ENCODE data around the gene SGK1.
"Not testable (repeated sequence)": the region's sequence is repeated elsewhere in the genome, so short reads cannot be mapped to it uniquely, and the experiment has no call there.

SGK1 gene

DNA sequence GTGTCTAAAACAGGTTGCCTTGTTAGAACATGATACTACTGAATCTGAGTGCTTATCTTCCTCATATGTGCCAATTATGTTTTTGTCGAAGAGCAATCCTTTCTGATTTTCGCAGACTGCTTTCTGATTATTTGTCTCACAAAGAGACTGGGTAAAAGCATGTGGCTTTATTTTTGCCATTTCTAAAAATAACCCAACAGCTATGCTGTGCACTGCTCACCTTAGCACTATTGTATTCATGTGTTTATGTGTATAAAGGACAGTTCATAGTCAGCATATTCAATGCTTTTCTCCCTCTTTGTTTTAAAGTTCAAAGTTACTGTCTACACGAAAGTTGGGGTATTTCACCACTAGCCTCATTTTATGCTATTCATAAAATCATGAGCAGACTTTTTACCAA, 127.0 kb downstream of the SGK1 start:
- DNase-seq (ENCODE audit: low spot score): no peak

DNA sequence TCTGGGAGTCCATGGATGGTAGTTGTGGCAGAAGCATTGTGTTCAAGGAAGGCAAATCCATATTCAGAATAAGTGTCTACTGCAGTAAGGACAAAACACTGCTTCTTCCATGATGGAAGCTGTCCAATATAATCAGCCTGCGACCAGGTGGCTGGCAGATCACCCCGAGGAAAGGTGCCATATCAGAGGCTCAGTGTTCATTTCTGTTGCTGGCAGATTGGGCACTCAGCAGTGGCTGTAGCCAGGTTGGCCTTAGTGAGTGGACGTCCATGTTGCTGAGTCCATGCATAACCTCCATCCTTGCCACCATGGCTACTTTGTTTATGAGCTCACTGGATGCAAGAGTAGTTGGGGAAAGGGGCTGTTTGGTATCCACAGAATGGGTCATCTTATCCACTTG, 130.2 kb downstream of the SGK1 start:
- DNase-seq (ENCODE audit: low spot score): no peak

DNA sequence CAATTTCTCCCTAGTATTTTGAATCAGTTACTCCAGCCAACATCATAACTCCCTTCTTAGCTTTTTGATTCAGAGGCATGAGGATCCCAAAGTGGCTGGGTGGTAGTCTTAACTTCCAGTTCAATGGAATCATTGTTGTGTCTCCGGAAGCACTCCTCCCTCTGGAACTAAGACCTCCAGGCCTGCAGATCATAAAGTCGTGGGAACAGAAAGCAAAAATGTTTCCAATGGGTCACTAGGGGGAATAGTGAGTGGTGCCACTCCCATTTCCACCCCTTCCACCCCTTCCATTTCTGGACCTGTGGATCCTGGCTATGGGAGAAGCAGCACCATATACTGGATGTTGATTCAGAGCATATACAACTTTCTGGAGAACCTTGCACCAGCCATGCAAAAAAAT, 130.8 kb downstream of the SGK1 start:
- no peak for DNase-seq (ENCODE audit: low spot score)

DNA sequence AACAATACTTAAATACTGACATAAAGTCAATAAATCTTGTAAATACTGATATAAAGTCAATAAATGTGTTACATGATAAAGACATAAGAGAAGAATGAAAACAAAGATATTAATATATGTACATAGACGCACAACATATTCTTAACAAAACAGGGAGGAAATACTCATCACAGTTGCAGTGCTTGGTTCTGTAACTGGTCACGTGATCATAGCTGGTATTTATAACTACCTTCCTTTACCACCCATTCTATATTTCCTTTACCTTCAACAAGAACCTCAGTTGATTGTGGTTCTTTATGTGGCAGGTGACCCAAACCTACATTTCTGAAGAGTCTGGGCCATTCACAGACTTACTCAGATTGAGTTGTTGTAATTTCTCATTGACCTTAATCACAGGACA, 131.6 kb downstream of the SGK1 start:
- no peak for DNase-seq (ENCODE audit: low spot score)

DNA sequence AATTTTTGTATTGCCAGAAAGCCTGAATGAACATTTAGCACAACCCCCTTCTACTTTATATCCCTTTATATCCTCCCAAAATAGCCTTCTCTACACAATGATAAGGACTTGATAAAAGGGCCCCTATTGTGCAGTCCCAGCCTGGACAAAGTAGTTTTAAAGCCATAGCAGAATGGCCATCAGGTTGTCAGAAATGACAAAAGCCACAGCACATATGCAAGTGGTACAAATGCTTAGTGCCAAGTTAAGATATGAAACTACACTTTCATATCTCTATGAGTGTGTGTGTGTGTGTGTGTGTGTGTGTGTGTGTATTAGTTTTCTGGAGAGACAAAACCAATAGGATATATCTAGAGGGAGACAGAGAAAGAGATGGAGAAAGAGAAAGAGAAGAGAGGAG, 132.6 kb downstream of the SGK1 start:
- no peak for DNase-seq (ENCODE audit: low spot score)

DNA sequence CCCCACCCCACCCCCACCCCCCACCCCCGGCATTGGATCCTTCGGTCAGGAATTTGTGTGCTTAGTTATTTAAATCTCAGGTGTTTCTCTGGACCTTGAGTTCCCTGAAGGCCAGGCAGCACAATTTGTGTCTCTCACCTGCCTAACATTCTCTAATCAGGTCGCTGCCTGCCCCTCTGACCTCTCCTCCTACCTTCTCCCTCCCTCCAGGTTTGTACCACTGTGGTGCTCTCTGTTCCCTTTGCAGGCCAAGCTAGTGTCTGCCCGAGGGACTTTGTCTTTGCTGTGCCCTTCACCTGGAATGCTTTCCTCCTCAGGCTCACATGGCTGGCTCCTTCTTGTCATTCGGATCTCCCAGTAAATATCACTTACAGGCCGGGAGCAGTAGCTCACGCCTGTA, 134.1 kb downstream of the SGK1 start:
- no peak for DNase-seq (ENCODE audit: low spot score)

DNA sequence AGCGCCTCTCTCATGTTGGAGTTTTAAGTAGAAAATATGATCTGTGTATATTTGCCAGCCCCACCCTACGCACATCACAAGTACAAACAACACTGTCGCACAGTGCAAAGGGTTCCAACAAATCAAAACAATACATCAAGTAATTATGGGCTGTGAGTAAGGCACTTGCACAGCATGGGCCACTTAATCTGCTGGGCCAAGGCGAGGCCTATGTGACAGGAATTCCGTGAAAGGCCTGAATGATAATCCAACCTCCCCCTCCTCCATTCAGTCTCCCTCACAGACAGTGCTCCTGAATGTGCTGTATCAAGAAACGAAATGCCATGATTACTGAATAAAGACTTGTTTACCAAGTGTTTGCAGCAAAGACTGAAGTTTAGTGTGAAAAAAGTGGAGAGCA, 135.4 kb downstream of the SGK1 start:
- DNase-seq (ENCODE audit: low spot score): no peak

DNA sequence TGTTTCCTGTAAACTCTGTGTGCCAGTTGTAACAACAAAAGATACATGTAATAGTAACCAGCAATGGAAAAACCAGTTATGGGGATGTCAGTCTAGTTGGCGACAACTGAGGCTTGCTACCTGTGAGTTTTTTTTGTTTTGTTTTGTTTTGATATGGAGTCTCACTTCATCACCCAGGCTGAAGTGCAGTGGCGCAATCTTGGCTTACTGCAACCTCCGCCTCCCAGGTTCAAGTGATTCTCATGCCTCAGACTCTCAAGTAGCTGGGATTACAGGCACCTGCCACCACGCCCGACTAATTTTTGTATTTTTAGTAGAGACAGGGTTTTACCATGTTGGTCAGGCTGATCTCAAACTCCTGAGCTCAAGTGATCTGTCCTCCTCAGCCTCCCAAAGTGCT, 136.2 kb downstream of the SGK1 start:
- DNase-seq (ENCODE audit: low spot score): not testable (repeated sequence)

DNA sequence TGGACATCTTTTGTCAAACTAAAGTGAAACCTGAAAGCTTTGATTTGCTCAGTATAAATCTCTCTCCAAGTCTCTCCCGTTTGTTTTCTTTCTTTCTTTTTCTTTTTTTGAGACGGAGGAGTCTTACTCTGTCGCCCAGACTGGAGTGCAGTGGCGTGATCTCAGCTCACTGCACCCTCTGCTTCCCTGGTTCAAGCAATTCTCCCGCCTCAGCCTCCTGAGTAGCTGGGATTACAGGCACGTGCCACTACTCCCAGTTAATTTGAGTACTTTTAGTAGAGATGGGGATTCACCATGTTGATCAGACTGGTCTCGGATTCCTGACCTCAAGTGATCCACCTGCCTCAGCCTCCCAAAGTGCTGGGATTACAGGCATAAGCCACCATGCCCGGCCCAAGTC, 136.7 kb downstream of the SGK1 start:
- not testable (repeated sequence) for DNase-seq (ENCODE audit: low spot score)

DNA sequence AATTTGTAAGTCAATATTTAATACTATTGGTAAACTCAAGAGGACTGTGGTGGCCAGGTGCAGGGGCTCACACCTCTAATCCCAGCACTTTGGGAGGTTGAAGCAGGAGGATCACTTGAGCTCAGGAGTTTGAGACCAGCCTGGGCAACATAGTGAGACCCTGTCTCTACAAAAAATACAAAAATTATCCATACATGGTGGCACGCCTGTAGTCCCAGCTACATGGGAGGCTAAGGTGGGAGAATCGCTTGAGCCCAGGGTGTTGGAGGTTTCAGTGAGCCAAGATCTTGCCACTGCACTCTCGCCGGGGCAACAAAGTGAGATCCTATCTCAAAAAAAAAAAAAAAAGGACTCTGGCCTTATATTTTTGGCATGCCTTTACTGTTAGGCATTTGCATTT, 137.4 kb downstream of the SGK1 start:
- DNase-seq (ENCODE audit: low spot score): not testable (repeated sequence)

DNA sequence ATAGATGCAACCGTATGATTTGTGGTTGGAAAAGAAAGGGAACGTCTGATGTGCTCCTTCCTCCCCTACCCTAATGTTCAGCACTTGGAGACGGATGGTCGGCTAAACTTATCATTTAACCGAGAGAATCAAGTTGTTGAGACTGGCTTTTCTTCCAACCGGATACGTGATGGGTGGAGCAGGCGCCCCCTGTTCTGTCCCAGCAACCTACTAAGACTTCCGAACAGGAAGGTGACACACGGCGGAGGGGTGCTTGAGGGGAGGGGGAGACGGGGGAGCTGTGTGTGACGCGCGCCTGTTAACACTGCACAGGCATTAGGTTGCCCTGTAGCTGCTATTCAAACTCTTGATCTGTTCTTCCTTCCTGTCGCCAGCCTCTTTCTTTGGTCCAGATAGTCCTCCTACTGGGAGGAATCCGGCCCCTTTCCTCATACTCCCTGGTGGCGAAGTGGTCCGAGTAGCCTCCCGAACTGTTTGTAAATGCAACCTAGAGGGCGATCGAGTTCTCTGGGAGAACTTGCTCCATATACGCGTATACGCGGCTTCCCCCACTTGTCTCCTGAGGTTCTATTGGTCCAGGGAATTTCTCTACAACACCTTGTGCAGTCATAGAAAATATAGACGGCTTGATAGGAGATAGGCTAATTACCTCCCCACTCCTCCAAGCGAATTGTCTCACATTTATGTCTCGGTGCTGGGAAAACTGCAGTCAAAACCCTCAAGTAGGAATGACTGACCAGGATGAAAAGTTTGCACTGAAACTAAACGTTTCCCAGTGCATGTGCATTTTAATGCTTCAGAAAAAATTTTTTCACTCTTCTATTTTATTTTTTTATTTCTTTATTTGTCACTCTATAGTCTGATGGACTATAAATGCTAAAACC, 139.5 kb downstream of the SGK1 start:
- peak; percentile 81 for DNase-seq (ENCODE audit: low spot score)

DNA sequence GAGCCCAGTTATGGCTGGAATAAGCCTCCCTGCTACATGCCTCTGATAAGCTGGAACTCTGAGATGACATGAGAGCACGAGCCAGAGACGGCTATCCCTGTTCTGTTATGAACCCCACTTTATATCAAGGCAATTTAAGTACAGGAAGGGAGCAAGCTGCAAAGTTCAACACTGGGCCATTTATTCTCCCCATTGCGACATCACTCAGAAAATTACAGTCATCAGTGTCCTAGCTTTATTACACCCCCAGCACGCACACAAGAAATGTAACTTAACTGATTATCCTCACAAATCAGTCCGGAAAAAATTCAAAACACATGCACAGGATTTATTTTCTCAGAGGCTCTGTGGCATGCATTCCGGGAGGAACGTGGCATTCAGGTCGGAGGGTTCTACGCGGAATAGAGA, 140.2 kb downstream of the SGK1 start:
- no peak for DNase-seq (ENCODE audit: low spot score)

DNA sequence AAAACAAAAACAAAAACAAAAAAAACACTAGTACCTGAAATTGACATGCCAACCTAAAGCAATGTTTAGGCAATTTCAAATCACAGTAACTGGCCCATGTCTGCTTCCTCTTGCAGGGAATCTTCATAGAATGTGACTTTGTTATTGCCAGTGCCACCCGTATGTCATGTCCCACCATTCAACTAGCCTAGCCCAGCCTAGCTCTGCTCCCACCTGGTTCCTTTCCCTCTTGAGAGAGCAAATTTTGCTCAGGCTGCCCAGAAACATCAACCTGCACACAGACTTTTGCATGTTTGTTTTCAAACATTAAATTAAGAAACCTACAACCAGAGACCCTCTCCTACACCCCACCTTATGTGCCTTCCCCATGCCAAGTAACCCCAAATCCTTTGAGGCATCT, 140.7 kb downstream of the SGK1 start:
- DNase-seq (ENCODE audit: low spot score): no peak

DNA sequence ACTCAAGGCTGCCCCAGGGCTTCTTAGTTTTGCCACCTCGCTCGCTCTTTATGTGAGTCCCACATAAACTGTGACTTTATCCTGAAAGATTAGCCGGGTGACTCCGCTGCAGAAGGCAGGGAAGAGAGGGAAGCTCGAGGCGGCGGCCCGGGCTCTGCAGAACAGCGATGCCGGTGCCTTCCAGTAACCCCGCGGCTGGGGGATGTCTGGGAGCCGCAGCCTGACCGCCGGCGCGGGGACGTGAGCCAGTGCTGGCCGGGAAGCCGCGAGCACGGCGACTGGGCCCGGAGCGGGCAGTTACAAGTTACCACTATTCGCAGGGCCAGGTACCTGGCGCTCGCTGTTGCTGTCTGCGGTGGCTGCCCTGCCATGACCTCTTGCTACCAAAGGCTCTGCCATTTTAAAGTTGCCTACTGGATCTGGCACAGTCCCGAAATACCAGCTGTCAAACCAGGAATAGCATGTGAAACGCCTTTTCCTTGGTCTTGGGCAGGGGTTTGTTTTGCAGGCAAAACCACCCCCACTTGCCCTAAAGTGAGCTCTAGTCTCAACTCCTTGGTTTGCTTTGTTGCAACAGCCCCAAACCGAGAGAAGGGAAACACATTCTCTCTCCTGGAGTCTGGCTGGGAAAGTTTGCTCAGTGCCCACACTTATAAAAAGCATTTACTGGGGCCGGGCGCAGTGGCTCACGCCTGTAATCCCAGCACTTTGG, 141.5 kb downstream of the SGK1 start:
- DNase-seq (ENCODE audit: low spot score): peak; percentile 45

DNA sequence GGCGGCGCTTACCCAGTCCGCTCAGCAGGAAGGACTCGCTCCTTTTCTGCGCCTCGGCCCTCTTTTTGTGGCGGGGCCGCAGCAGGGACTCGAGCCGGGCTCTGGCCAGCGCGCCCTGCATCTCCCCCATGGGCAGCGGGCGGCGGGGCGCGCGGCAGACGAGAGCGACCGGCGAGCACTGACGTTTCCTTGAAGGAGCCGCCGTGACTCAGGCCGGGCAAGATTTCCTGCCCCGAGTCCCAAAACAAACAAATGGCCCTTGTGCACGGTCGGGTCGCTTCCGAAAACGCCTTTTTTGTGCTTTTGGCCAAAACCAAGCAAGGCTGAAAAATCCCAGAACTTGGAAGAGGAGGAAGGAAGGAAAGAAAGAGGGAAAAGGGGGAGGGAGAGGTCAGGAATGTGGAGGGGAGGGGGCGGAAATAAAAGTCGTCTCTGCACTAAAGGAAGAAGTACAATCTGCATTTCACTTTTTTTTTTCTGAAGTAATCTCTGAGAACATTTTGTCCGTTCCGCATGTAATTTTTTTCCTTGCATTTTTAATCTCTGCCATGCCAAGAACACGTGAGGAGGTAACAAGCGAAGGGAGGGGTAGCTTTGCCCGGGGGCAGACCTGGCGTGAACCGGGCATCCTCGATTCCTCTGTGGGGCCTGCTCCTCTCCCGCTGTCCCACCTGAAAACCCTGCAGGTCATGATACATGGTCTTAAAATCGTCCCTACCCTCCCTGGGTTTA, 142.2 kb downstream of the SGK1 start:
- DNase-seq (ENCODE audit: low spot score): peak; percentile 74

DNA sequence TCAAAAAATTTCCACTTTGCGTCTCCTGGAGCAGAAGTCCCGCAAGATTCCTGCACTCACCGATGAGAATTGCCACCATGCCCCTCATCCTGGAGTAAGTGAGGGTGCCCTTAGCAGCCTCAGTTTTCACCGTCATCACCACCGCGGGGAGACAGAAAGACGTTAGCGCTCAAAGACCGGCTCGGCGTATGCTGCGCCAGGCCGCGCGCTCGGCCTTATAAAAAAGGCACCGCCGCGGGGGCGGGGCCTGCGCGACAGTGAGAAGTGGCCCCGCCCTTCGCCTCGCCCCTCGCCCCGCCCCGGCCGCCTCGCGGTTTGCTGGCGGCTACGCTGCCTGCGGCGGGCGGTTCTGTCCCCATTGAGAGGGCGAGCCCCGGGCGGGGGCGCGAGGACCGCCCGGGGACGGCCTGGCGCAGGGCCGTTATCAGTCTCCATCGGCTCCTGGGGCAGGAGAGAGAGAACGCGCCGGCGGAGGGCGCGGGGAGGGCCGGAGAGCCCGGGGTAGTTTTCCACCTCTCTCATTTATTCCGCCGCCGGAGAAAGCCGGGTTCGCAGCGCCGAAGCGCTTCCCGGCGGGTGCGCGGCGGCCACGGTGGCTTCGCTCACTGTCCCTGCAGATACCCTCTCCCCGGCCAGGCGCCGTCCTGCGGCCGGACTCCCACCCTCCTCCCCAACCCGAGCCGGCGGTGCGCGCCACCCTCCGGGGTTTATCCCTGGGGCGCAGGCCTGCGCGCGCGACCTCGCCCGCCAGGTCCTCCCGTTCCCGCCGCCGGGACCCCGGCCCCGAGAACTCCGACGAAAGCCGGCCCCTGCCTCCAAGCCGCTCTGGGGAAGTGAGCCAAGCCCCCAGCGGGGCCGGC, 143.0 kb downstream of the SGK1 start:
- peak; percentile 94 for DNase-seq (ENCODE audit: low spot score)

DNA sequence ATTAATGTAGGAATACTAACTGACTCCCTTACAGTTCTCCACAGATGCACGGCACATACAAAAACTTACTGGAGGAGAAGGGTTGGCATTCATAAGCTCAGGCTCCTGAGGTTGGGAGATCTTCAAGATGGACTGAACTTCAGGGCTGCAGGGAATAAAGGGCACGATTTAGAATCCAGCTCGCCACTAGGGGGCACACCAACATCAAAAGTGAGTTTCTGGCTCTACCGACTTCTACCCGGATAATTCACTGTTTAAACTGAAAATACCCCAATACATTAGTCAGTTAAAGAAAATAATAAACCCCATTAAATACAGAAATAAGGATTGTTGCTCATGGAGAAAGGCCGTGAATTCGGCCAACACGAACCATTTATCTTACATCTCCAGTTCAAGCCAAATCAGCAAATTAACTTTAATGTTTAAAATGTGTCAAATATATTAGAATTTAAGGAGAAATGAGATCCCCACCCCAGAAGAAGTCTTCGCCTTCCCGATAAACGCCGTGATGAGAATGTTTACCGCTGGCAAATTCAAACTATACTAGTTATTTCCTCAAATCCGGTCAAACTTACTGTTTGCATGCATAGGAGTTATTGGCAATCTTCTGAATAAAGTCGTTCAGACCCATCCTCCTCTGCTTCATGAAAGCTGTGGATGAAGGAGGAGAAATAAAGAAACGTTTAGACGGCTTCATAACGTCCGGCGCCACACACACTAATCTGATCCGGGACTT, 143.8 kb downstream of the SGK1 start:
- DNase-seq (ENCODE audit: low spot score): peak; percentile 70

DNA sequence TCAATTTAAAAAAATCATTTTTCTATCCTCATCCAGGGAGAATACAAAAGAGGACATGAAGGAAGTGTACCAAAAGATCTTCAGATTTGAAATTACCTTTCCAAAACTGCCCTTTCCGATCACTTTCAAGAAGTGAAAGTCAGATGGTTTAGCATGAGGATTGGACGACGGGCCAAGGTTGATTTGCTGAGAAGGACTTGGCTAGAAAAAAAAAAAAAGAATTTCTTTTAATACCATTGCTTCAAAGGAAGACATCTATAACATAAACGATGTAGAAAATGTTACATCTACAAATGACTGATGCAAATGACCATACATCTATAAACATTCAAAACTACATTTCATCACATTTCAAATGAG, 144.6 kb downstream of the SGK1 start:
- DNase-seq (ENCODE audit: low spot score): no peak

DNA sequence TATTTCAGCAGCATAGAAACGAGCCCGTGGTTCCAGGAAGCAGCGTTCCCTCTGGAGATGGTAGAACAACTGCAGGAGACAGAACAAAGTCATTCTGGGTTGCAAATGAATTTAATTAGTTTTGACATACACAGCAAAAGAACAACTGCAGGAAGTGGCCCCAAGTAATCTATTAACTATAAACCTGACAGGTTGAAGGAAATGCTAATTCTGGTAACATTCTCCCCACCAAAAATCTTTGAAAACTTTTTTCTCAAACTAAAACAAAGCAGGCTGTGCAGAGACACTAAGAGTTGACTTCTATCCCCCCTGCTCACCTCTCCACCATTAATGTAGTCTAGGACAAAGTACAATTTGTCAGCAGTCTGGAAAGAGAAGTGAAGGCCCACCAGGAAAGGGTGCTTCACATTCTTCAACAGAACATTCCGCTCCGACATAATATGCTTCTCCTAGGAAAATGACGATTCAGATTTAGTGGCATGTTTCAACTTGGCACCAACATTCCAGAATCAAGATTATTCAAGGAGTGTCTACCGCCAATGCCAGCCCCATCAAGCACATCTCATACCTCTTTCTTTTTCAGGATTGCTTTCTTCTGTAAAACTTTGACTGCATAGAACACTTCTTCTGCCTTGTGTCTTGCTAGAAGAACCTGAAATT, 145.1 kb downstream of the SGK1 start:
- DNase-seq (ENCODE audit: low spot score): no peak

DNA sequence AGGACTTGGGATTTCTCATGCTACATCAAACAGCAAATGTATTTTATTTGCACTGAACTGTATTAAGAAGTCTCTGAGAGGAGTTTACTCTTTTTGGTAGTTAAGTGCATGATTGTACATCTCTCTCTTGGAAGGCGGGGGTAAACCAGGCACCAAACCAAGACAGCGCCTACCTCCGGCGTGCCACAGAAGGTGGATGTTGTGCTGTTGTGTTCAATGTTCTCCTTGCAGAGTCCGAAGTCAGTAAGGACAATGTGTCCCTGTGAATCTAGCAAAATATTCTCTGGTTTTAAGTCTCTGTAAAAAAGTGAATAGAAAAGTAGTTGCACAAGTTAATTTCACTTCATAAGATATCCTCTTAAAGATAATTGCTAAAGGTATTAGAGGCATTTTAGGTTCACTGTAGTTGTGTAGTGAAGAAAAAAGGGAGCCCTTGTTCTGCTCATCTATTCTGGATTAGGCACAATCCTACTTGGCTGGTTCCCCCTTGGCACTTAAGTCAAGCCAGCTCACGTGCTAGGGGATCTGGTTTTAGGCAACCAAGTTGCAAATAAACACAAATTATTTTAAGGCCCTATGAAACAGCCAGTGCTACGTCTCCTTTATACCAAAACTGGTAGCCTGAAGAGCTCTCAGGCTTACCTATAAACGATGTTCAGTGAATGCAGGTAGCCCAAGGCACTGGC, 145.7 kb downstream of the SGK1 start:
- DNase-seq (ENCODE audit: low spot score): no peak

Measured in AG08396 (cell line).